G401 (cell line): Measurements from ENCODE around the gene BPIFA1. TPM values are rescaled to one million over a fixed set of nuclear protein-coding genes. Genes with fewer than 3 reads are reported as not detected.

Experiments
- DNase-seq: peaks from one replicate; pipeline ENCODE4 v3.0.0-alpha.2; 2015; ENCODE audit warnings: low spot score
- in situ Hi-C: cut with HindIII; loops from 2 replicates; pipeline ENCODE4 v1.10.0; 2016; ENCODE audit warnings: low sequenced_read_pairs, mixed read lengths
- total RNA-seq: library from RNA; depleted of rRNA; stranded (reverse); fragments of >200 nt; shearing (Covaris generic); gene quantifications from 2 replicates; pipeline ENCODE4 v1.2.3, GENCODE V29; 2014

BPIFA1 gene
- total RNA-seq, 1 experiment from 2014 or later: not detected

DNA sequence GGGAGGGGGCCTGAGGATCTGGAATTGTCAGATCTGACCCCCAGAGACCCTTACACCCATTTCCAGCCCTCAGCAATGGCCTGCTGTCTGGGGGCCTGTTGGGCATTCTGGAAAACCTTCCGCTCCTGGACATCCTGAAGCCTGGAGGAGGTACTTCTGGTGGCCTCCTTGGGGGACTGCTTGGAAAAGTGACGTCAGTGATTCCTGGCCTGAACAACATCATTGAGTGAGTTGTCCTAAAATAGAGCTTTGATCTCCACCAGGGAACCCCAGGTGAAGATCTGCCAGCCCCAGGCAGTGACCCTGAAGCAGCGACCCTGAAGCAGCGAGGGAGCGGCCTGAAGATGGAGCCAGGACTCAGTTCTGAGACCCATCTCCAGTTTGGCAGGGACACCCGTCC, 2.2 kb downstream of the BPIFA1 start:
- in situ Hi-C loops: no loop called here
- DNase-seq: no peak

DNA sequence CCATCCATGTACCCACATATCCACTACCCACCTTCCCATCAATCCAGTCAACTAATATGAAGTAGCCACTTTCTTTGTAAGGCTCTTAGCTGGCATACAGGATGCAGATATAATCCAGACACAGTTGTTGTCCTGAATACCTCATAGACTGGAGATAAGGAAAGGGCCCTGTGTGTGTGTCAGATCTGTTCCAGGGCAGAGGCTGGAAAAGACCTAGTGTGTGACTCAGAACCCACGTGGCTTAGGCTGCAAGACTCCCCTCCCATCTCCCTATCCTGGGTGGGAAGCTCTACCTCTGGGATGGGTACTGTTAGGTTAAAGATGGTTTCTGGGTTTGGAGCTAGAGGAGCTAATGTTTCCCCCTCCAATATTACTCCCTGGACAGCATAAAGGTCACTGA, 3.6 kb downstream of the BPIFA1 start:
- in situ Hi-C loops: no loop called here
- no peak for DNase-seq

GRCh38 chr20:33239979-33240736, 4.4 kb downstream of the BPIFA1 start:
- in situ Hi-C loops: no loop called here

DNA sequence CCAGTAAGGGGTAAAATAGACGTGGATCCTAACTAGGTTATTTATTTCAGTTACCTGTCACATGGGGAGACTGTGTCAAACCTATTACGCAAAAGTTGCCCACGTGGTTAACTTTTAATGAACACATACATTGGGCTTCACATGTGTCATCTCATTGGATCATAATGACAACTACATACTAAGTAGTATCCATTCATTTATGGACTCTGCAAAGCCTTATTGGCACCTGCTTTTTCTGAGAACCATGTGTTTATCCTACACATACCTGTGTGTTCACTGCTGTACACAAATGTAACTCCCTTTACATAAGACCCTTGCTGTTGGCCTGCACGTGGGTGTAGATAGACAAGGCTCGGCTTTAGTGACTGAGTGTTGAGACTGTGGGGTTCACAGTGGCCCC, 5.1 kb downstream of the BPIFA1 start:
- in situ Hi-C loops: no loop called here
- no peak for DNase-seq

More at GRCh38 chr20:33239979-33240736, 4.4 kb downstream of the BPIFA1 start:
- no peak for DNase-seq

DNA sequence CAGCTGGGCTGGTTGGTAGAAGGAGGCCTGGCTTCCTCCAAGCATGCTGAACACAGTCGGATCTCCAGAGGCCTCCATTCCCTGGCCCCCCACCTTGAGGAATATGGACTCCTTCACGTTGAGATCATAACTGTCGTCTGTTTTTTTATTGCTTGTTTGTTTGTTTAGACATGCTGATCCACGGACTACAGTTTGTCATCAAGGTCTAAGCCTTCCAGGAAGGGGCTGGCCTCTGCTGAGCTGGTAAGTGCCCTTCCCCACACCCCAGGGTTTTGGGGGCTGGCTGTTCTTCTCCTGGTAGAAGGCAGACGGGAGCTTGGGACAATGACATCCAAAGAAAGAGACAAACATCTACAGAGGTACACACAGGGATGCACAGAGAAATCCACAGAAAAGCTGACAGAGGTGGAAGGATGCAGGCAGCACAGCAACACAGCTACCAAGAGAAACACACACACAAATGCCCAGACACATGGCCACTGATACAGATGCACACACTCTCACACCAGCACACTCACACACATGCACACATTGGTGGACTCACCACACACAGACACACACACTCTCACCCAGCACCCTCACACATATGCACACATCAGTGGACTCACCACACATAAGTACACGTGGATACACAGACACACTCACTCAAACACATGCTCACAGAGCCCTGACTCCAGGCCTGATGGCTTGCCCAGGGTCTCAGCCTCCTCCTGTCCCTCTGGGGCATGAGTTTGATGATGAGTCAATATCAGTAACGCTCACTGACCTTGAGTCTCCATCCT, 6.7 kb downstream of the BPIFA1 start:
- in situ Hi-C loops: no loop called here
- DNase-seq: no peak

- in situ Hi-C loops: no loop called here
- peak; percentile 17 for DNase-seq
Measured at GRCh38 chr20:33246077-33246476, 10.3 kb downstream of the BPIFA1 start.

- in situ Hi-C loops: no loop called here
- DNase-seq: peak; percentile 89
Measured at GRCh38 chr20:33249456-33249855, 13.7 kb downstream of the BPIFA1 start.

GRCh38 chr20:33250666-33251065, 14.9 kb downstream of the BPIFA1 start:
- no peak for DNase-seq
- in situ Hi-C loops: no loop called here

DNA sequence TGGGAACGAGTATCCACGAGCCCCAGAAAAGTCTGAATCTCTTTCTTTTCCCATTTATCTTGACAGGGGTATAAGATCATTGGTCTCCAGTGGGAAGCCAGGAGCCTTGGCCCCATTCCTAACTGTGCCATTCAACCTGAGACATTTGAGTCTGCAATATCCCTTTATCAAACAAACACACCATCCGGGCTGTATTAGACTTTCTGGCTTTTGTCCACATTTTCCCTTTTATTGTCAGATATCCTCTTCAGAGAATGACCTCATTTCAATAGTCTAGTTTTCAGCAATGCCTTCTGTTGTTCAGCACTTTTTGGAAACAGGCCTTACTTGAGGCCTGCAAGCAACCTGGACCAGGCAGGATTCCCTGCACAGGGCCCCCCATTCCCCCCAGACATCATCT, 15.7 kb downstream of the BPIFA1 start:
- DNase-seq: peak; percentile 82
- in situ Hi-C loops: no loop called here

- in situ Hi-C loops: no loop called here
- DNase-seq: no peak
Measured at GRCh38 chr20:33252460-33252859, 16.7 kb downstream of the BPIFA1 start.

DNA sequence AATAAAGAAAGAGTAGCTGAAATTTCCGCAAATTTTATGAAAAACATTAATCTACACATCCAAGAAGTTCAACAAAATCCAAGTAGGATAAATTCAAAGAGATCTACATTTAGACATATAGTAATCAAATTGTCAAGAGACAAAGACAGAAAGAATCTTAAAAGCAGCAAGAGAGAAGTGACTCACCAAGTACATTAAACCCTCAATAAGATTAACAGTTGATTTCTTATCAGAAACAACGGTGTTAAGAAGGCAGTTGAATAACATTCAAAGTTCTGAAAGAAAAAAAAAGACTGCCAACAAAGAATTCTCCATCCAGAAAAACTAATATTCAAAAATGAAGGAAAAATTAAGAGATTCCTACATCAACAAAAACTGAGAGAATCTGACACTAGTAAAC, 19.2 kb downstream of the BPIFA1 start:
- in situ Hi-C loops: no loop called here

DNA sequence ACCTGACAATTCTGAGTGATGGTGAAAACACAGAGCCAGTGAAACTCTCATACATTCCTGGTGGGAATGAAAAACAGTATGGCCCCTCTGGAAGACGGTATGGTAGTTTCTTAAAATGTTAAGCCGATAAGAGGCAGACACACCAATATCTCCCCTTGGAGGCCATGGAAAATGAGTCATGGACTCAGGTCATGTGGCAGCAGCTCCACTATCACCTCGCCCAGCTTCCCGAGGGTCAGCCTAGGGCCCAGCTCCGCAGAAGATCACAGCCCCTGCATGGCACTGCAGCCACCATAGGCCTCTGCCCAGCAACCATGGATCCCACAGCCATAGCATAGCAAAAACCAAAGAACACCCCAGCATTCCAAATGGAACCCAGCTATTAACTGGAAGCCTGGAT, 21.4 kb downstream of the BPIFA1 start:
- in situ Hi-C loops: no loop called here
- DNase-seq: no peak

More for the DNA sequence above, 19.2 kb downstream of the BPIFA1 start:
- no peak for DNase-seq

GRCh38 chr20:33259371-33259770, 23.6 kb downstream of the BPIFA1 start:
- no peak for DNase-seq
- in situ Hi-C loops: no loop called here

DNA sequence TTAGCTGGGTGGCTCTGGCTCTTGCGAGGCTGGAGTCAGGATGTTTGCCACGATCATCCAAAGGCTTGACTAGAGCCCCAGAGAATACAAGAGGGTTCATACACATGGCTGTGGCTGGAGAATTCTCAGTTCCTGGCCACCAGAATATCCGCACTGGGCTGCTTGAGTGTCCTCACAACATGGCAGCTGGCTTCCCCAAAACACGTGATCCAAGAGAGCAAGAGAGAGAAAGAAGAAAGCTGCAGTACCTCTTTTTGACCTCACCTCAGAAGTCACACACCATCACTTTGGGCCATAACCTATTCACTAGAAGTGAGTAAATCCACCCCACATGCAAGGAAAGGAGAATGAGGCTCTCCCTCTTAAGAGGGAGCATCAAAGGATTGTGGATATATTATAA, 25.7 kb downstream of the BPIFA1 start:
- DNase-seq: no peak

GRCh38 chr20:33262658-33263065, 26.9 kb downstream of the BPIFA1 start:
- peak; percentile 73 for DNase-seq
- in situ Hi-C loops: no loop called here

More for the DNA sequence above, 25.7 kb downstream of the BPIFA1 start:
- in situ Hi-C loops: no loop called here

DNA sequence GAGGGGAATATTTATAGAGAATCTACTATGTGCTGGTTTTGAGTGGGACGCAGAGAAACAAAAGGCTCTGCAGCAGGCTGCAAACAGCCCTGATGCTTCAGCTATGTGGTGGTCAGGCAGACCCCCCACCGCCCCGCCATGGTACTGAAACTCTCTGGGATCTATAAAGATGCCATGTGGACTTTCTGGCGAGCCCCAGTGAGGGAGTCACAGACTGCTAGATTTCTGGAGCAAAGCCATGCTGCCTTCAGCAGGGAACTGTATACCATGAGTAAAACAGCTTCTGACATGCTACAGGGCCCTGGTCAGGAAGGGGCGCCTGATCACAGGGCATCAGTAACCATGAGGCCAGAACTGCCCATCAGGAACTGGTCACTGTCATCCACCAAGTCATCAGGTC, 28.0 kb downstream of the BPIFA1 start:
- in situ Hi-C loops: no loop called here
- peak; percentile 61 for DNase-seq

- in situ Hi-C loops: no loop called here
Measured at GRCh38 chr20:33267701-33268100, 31.9 kb downstream of the BPIFA1 start.

GRCh38 chr20:33272155-33272873, 36.5 kb downstream of the BPIFA1 start:
- DNase-seq: no peak
- in situ Hi-C loops: no loop called here

More at GRCh38 chr20:33267701-33268100, 31.9 kb downstream of the BPIFA1 start:
- no peak for DNase-seq

GRCh38 chr20:33273117-33273851, 37.5 kb downstream of the BPIFA1 start:
- DNase-seq: no peak
- in situ Hi-C loops: no loop called here
